OCI-LY3 (cell line): ENCODE data around the gene USP31.

Experiments used
- EZH2phosphoT487 ChIP-seq: fragments of 200-600 bp; shearing (Covaris generic); IDR thresholded peaks from 2 replicates; pipeline ENCODE4 v1.6.1; 2018; ENCODE audit warnings: antibody characterized with exemption, mixed run types, low read depth
- TF ChIP-seq, protein P1 (sequence below): fragments of 200-600, 300-600 bp; sonication (generic); IDR thresholded peaks from 2 replicates; pipeline ENCODE4 v1.5.1; 2014; ENCODE audit warnings: antibody characterized with exemption, low read length, low read depth

- TF ChIP-seq, protein P1, sequence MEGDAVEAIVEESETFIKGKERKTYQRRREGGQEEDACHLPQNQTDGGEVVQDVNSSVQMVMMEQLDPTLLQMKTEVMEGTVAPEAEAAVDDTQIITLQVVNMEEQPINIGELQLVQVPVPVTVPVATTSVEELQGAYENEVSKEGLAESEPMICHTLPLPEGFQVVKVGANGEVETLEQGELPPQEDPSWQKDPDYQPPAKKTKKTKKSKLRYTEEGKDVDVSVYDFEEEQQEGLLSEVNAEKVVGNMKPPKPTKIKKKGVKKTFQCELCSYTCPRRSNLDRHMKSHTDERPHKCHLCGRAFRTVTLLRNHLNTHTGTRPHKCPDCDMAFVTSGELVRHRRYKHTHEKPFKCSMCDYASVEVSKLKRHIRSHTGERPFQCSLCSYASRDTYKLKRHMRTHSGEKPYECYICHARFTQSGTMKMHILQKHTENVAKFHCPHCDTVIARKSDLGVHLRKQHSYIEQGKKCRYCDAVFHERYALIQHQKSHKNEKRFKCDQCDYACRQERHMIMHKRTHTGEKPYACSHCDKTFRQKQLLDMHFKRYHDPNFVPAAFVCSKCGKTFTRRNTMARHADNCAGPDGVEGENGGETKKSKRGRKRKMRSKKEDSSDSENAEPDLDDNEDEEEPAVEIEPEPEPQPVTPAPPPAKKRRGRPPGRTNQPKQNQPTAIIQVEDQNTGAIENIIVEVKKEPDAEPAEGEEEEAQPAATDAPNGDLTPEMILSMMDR: no peak
- no peak for TF ChIP-seq EZH2phosphoT487
Measured at GRCh38 chr16:23107117-23107516, 42.1 kb downstream of the USP31 start.
